ENCODE data around the gene TSPAN18.

- TF ChIP-seq CHD1 (IDR thresholded peaks at IDR 0.05; ENCODE audit: low read depth, low read length) (no peak), POLR2A (IDR thresholded peaks at IDR 0.05; ENCODE audit: low read depth, low read length) (no peak), CTCF (conservative IDR thresholded peaks at IDR 0.05; ENCODE audit: low read depth, low read length) (no peak), SMC3 (IDR thresholded peaks at IDR 0.05; ENCODE audit: low read depth, low read length) (no peak), NFE2L2 (IDR thresholded peaks at IDR 0.05; ENCODE audit: low read depth, low read length) (no peak), RFX5 (IDR thresholded peaks at IDR 0.05; ENCODE audit: low read depth, low read length) (no peak), RCOR1 (IDR thresholded peaks at IDR 0.05; ENCODE audit: insufficient replicate concordance, low read length) (no peak), ELK1 (IDR thresholded peaks at IDR 0.05; ENCODE audit: borderline replicate concordance, low read depth, low read length) (no peak), MAZ (IDR thresholded peaks at IDR 0.05; ENCODE audit: borderline replicate concordance, low read depth, low read length) (no peak), CEBPB (IDR thresholded peaks at IDR 0.05; ENCODE audit: low read depth, low read length) (no peak)
- TF ChIP-seq, protein P1, sequence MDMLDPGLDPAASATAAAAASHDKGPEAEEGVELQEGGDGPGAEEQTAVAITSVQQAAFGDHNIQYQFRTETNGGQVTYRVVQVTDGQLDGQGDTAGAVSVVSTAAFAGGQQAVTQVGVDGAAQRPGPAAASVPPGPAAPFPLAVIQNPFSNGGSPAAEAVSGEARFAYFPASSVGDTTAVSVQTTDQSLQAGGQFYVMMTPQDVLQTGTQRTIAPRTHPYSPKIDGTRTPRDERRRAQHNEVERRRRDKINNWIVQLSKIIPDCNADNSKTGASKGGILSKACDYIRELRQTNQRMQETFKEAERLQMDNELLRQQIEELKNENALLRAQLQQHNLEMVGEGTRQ (IDR thresholded peaks at IDR 0.05; ENCODE audit: low read depth, low read length): no peak
Measured at GRCh38 chr11:44746894-44747293, 20.1 kb downstream of the TSPAN18 start.

Data from IMR-90 (cell line).